HG03432 (cell line): Measurements from ENCODE around the gene CNTN5.

Experiments used
- ATAC-seq: cut with Tn5 transposase; IDR thresholded peaks from one replicate; pipeline ENCODE4 v1.9.1; 2021; ENCODE audit warnings: mild to moderate bottlenecking, moderate library complexity; ENCODE audit not compliant: unreplicated experiment

CNTN5 gene

GRCh38 chr11:100011697-100012096 lies 990.9 kb downstream of the CNTN5 start:
- ATAC-seq, result no peak

- ATAC-seq, result no peak
Measured at GRCh38 chr11:100013011-100013410, 992.3 kb downstream of the CNTN5 start.

GRCh38 chr11:100031973-100032372 lies 1011.2 kb downstream of the CNTN5 start:
- ATAC-seq, result peak; percentile 54

- no peak for ATAC-seq
Measured at GRCh38 chr11:100061006-100061405, 1040.3 kb downstream of the CNTN5 start.

- no peak for ATAC-seq
Measured at GRCh38 chr11:100066399-100066798, 1045.7 kb downstream of the CNTN5 start.

- no peak for ATAC-seq
Measured at GRCh38 chr11:100068116-100068515, 1047.4 kb downstream of the CNTN5 start.

GRCh38 chr11:100072131-100072530 lies 1051.4 kb downstream of the CNTN5 start:
- ATAC-seq, result no peak

GRCh38 chr11:100080381-100080780 lies 1059.6 kb downstream of the CNTN5 start:
- no peak for ATAC-seq

GRCh38 chr11:100080821-100081220 lies 1060.1 kb downstream of the CNTN5 start:
- no peak for ATAC-seq

- no peak for ATAC-seq
Measured at GRCh38 chr11:100093698-100094097, 1072.9 kb downstream of the CNTN5 start.

GRCh38 chr11:100094121-100094865 lies 1073.5 kb downstream of the CNTN5 start:
- no peak for ATAC-seq

GRCh38 chr11:100095809-100096208 lies 1075.1 kb downstream of the CNTN5 start:
- ATAC-seq, result no peak

- no peak for ATAC-seq
Measured at GRCh38 chr11:100098560-100098959, 1077.8 kb downstream of the CNTN5 start.

- ATAC-seq, result no peak
Measured at GRCh38 chr11:100105255-100105981, 1084.7 kb downstream of the CNTN5 start.

- no peak for ATAC-seq
Measured at GRCh38 chr11:100105982-100106358, 1085.2 kb downstream of the CNTN5 start.

GRCh38 chr11:100119176-100119575 lies 1098.4 kb downstream of the CNTN5 start:
- no peak for ATAC-seq

- ATAC-seq, result no peak
Measured at GRCh38 chr11:100133114-100133513, 1112.4 kb downstream of the CNTN5 start.

GRCh38 chr11:100141201-100141600 lies 1120.5 kb downstream of the CNTN5 start:
- no peak for ATAC-seq

- ATAC-seq, result no peak
Measured at GRCh38 chr11:100151944-100152343, 1131.2 kb downstream of the CNTN5 start.

GRCh38 chr11:100152766-100153165 lies 1132.0 kb downstream of the CNTN5 start:
- ATAC-seq, result no peak

GRCh38 chr11:100163471-100163870 lies 1142.7 kb downstream of the CNTN5 start:
- ATAC-seq, result no peak

GRCh38 chr11:100174881-100175280 lies 1154.1 kb downstream of the CNTN5 start:
- ATAC-seq, result no peak
